Loucy (cell line): ENCODE measurements around the gene NEUROD2.

ENCODE experiments used
- H2AFZ ChIP-seq: fragments of 200-600 bp; sonication (generic); 2 replicates; pipeline ENCODE4 v1.6.0; 2016; ENCODE audit warnings: antibody characterized with exemption, mild to moderate bottlenecking, low read length, moderate library complexity
- H3F3A ChIP-seq: fragments of 200-600 bp; 2 replicates; pipeline ENCODE4 v1.6.0; 2016; ENCODE audit warnings: antibody characterized with exemption, low read depth, mild to moderate bottlenecking
- H3K27me3 ChIP-seq: fragments of 200-600 bp; sonication (generic); 2 replicates; pipeline ENCODE4 v1.6.1; 2014; ENCODE audit warnings: low read length, mild to moderate bottlenecking; ENCODE audit not compliant: insufficient read depth, poor library complexity, severe bottlenecking
- H3K36me3 ChIP-seq: fragments of 200-600 bp; sonication (generic); 2 replicates; pipeline ENCODE4 v1.6.1; 2016; ENCODE audit warnings: low read length; ENCODE audit not compliant: insufficient read depth
- H3K4me1 ChIP-seq: fragments of 200-600 bp; sonication (generic); 2 replicates; pipeline ENCODE4 v1.5.1; 2014; ENCODE audit warnings: low read length, mild to moderate bottlenecking; ENCODE audit not compliant: insufficient read depth, poor library complexity, severe bottlenecking
- H3K4me2 ChIP-seq: fragments of 200-600 bp; sonication (generic); 2 replicates; pipeline ENCODE4 v1.6.0; 2014; ENCODE audit warnings: antibody characterized with exemption, low read length, low read depth, mild to moderate bottlenecking; ENCODE audit not compliant: poor library complexity, severe bottlenecking
- H3K4me3 ChIP-seq: fragments of 200-600 bp; sonication (generic); 2 replicates; pipeline ENCODE4 v1.5.1; 2014; ENCODE audit warnings: low read length, mild to moderate bottlenecking, mixed read lengths; ENCODE audit not compliant: poor library complexity, severe bottlenecking
- H3K79me2 ChIP-seq: fragments of 200-600 bp; sonication (generic); 2 replicates; pipeline ENCODE4 v1.6.1; 2014; ENCODE audit warnings: low read length; ENCODE audit not compliant: insufficient read depth
- H3K9ac ChIP-seq: fragments of 200-600 bp; sonication (generic); 2 replicates; pipeline ENCODE4 v1.6.0; 2014; ENCODE audit warnings: mild to moderate bottlenecking, low read depth, low read length, moderate library complexity; ENCODE audit not compliant: poor library complexity, severe bottlenecking
- H3K9me2 ChIP-seq: fragments of 200-600 bp; sonication (generic); replicated peaks from 2 replicates; pipeline ENCODE4 v1.6.1; 2016; ENCODE audit warnings: low read depth, low read length, mixed read lengths
- H3K9me3 ChIP-seq: fragments of 200-600 bp; sonication (generic); 2 replicates; pipeline ENCODE4 v1.6.1; 2014; ENCODE audit warnings: mild to moderate bottlenecking, antibody characterized with exemption, low read length, low read depth; ENCODE audit not compliant: insufficient read depth
- H4K20me1 ChIP-seq: fragments of 200-600 bp; sonication (generic); 2 replicates; pipeline ENCODE4 v1.6.0; 2014; ENCODE audit warnings: antibody characterized with exemption, low read length, mild to moderate bottlenecking; ENCODE audit not compliant: insufficient read depth, poor library complexity, severe bottlenecking
- EZH2phosphoT487 ChIP-seq: fragments of 200-600 bp; IDR thresholded peaks from 2 replicates; pipeline ENCODE4 v1.6.1; 2018; ENCODE audit warnings: antibody characterized with exemption, mild to moderate bottlenecking, moderate library complexity, borderline replicate concordance
- TF ChIP-seq, protein P1 (sequence below): fragments of 200-600 bp; sonication (generic); conservative IDR thresholded peaks from 2 replicates; pipeline ENCODE4 v1.5.1; 2014; ENCODE audit warnings: mild to moderate bottlenecking, antibody characterized with exemption, low read length

Gene NEUROD2

DNA sequence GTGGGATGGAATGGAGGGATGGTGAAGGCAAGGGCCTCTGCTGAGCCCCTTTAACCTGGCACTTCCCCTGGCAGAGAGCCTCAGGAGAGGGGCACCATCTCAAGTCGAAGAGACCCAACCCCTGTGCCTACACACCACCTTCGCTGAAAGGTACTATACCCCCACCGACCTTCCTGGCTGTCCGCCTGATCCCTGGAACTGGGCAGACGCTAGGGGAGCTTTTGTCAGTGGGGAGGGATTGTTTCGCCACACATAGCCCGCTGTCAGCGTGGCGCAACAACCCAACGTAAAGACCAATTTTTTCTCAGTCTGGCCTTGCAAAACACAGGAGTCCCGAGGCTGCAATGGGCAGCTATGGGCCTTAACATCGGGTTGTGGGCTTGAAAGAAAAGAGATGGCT is 22.2 kb upstream of the NEUROD2 start:
- Histone ChIP-seq H3K4me1 (peaks cover 8% of the 10 kb centered on the region), H3K36me3 (no peaks in the 10 kb centered on the region), H3K79me2 (no peaks in the 10 kb centered on the region), H3K9me3 (no peaks in the 10 kb centered on the region), H3K9me2 (no peaks in the 10 kb centered on the region), H3K9ac (no peak overlapping the region), H3K4me3 (no peak overlapping the region), H3K4me2 (no peak overlapping the region), H4K20me1 (no peaks in the 10 kb centered on the region), H3K27me3 (no peaks in the 10 kb centered on the region), H3F3A (no peaks in the 10 kb centered on the region), H2AFZ (no peak overlapping the region)
- TF ChIP-seq EZH2phosphoT487 = no peak

DNA sequence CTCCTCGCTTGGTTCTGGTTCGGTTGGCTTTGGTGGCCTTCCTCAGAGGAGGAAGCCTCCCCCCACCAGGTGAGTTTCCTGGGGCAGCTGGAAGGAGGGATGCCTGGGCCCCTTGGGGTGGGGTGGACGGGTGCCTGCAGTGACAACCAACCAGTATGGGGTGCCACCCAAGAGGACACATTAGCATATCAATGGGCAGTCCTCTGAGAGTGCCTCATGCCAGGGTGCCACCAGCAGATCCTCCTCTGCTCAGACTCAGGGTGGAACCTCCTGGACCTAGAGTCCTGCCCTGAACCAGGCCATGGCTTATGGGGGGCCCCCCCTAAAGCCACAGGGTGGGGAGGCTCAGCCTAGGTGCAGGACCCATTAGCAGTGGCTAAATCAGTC is 21.8 kb upstream of the NEUROD2 start:
- Histone ChIP-seq H3K4me2 (no peak overlapping the region), H3K79me2 (no peaks in the 10 kb centered on the region), H3F3A (no peaks in the 10 kb centered on the region), H3K9ac (no peak overlapping the region), H2AFZ (no peak overlapping the region), H3K9me2 (no peaks in the 10 kb centered on the region), H3K27me3 (no peaks in the 10 kb centered on the region), H4K20me1 (no peaks in the 10 kb centered on the region), H3K9me3 (no peaks in the 10 kb centered on the region), H3K4me3 (no peak overlapping the region), H3K36me3 (no peaks in the 10 kb centered on the region), H3K4me1 (peaks cover 5% of the 10 kb centered on the region)
- no peak for TF ChIP-seq EZH2phosphoT487
- TF ChIP-seq, protein P1, sequence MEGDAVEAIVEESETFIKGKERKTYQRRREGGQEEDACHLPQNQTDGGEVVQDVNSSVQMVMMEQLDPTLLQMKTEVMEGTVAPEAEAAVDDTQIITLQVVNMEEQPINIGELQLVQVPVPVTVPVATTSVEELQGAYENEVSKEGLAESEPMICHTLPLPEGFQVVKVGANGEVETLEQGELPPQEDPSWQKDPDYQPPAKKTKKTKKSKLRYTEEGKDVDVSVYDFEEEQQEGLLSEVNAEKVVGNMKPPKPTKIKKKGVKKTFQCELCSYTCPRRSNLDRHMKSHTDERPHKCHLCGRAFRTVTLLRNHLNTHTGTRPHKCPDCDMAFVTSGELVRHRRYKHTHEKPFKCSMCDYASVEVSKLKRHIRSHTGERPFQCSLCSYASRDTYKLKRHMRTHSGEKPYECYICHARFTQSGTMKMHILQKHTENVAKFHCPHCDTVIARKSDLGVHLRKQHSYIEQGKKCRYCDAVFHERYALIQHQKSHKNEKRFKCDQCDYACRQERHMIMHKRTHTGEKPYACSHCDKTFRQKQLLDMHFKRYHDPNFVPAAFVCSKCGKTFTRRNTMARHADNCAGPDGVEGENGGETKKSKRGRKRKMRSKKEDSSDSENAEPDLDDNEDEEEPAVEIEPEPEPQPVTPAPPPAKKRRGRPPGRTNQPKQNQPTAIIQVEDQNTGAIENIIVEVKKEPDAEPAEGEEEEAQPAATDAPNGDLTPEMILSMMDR = no peak

DNA sequence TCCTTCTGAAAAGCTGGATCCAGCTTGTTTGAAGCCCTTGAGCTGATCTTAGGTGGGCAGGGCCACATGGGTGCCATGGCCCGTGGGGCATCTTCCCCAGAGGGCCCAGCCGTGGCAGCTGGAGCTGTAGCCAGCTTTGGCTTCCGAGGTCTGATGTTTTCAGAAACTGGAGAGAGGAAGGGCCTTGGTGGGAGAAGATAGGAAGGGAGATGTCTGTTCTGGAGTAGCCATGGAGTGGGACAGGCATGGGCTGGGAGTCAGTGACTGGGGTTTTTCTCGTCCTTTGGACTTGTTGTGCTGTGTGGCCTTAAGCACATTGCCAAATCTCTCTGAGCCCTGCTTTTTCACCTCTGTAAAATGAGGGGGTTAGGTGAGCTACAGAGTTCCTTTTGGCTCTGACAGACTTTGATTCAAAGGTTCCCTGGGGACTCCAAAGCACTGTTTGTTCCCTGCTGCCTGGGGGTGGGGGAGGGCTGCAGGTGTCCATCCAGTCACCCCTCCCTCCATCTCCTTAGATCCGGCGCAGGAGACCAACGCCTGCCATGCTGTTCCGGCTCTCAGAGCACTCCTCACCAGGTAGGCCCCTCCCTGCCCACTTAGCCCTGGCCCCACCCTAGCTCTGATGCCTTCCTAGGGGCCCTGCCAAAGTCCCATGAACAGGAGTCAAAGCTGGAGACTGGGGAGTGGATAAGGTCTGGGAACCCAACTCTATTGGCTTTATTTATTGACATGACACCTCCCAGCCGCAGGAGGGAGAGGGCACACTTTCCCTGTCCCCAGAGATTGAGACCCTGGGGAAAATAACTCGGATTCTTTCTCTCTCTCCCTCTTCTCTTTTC is 21.2 kb upstream of the NEUROD2 start:
- Histone ChIP-seq H3F3A (no peaks in the 10 kb centered on the region), H3K4me3 (no peak overlapping the region), H4K20me1 (no peaks in the 10 kb centered on the region), H3K9me2 (no peaks in the 10 kb centered on the region), H3K36me3 (no peaks in the 10 kb centered on the region), H3K27me3 (no peaks in the 10 kb centered on the region), H3K9ac (no peak overlapping the region), H3K4me1 (peaks cover 5% of the 10 kb centered on the region), H2AFZ (no peak overlapping the region), H3K4me2 (no peak overlapping the region), H3K9me3 (no peaks in the 10 kb centered on the region), H3K79me2 (no peaks in the 10 kb centered on the region)
- no peak for TF ChIP-seq EZH2phosphoT487
- TF ChIP-seq, protein P1 = no peak
